Esophagus mucosa (tissue), 1 donor: ENCODE measurements around the gene BIK. TPM values are rescaled to one million over a fixed set of nuclear protein-coding genes. Genes with fewer than 3 reads are reported as not detected.
"Not testable (repeated sequence)": the region's sequence is repeated elsewhere in the genome, so short reads cannot be mapped to it uniquely, and the experiment has no call there.

Experiments used
- ATAC-seq: fragments of 200-7000 bp; cut with Tn5 transposase; one replicate; pipeline ENCODE4 v1.9.1; 2020
- total RNA-seq: library from RNA; stranded (reverse); gene quantifications from one replicate; pipeline ENCODE4 v1.2.4, GENCODE V29; 2023
- donor health status: DM: yes; HTN: yes; CAD: no.

The BIK gene
- total RNA-seq, 1 donor from 2014 or later: 22.9 TPM

DNA sequence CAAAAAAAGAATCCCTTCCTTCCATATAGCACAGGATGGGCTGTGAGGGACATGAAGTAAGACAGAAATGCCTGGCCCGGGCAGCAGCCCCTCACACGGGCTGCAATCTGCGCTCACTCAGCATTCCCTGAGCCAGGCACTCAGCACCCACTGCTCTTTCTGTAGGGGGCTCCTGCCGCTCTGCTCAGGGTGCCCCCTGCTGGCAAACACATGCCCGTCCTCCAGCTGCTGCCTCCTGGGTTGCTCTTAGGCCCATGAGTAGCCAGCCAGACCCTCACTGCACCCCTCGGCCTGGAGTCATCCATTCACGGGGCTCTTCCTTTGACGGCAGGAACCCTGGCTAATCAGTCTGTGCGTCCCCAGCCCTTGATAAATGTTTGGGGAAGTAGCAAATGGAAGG, 25.7 kb downstream of the BIK start:
- ATAC-seq: peak; percentile 36

DNA sequence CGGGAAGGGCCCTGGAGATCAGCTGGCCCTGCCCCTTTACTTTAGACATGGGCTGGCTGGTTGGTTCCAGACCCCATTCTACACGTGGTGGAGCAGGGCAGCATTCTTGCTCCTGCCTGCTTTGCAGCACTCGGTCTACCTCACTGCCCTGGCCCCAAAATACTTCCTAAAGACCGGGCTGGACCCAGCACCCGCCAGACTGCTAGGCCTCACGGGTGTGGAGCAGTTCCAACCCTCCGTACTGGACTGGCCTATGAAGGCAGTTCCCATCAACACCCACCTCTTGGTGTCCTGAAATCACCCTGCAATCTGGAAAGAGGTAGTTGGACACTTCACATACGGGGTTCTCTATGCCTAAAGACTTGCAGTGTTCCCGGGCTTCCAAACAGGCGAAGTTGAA, 26.3 kb downstream of the BIK start:
- ATAC-seq: no peak

DNA sequence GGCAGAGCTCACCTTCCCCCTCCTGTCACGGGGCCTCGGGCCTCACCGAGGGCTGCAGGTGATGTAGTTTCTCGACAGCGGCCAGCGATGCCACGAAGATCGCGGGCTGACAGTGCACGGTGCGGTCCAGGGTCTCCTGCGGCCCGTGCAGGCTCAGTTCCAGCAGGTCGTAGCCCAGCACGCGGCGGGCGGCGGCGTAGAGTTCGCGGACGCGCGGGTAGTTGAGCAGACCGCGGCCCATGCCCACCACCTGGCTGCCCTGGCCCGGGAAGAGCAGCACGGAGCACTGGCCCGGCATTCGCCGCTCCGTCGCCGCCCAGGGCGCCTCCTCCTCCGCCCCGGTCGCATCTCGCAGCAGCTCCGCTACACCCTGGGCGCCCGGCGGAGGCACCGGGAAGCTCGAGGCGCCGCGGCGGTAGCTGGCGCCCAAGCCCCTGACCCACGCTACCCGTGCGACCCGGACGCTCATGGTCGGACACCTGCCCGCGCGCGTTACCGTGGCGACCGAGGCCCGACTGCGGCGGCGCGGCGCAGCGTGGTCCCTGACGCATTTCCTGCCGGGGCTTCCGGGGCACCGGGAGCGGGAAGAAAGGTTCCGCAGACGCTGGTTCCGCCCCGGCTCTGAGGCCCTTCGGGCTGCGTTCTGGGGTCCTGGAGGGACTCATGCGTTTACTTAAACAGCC, 32.5 kb downstream of the BIK start, which contains the start of gene MCAT:
Gene MCAT (minus strand): TSS at position 519 of the 683 bp plus-strand sequence. CDS start 50 bp downstream, at position 469.
- ATAC-seq: peak; percentile 68

DNA sequence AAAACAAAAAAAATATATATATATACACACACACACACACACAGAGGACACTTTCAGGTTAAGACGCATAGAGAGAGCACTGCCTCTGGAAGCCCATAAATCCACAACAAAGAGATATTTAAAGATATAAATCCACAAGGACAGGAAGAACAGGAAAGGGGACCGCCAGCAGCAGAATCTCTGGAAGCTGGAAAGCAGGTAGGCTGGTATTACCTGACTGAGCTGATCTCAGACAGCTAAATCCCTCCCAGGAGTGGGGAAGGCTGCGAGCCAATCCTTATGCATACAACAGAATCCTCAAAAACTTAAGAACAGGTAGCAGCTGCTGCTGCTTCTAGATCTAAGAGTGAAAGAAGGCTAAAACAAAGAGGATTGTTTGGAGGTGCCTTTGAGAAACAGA, 34.4 kb downstream of the BIK start:
- peak; percentile 78 for ATAC-seq

DNA sequence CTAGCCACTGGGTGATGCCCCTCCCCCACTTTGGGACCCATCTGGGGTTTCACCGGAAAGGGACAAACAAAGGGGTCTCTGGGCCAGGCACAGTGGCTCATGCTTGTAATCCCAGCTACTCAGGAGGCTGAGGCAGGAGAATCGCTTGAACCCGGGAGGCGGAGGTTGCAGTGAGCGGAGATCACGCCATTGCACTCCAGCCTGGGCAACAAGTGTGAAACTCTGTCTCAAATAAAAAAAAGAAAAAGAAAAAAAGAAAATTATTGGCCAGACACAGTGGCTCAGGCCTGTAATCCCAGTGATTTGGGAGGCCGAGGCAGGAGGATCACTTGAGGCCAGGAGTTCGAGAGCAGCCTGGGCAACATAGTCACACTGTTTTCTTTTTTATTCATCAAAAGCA, 34.8 kb downstream of the BIK start:
- not testable (repeated sequence) for ATAC-seq

DNA sequence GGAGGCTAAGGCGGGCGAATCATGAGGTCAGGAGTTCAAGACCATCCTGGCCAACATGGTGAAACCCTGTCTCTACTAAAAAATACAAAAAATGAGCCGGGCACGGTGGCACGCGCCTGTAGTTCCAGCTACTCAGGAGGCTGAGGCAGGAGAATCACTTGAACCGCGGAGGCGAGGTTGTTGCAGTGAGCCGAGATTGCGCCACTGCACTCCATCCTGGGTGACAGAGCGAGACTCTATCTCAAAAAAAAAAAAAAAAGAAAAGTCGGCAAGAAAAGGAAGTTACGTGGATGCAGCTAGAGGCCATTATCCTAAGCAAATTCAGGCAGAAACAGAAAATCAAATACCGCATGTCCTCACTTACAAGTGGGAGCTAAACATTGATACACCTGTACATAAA, 35.8 kb downstream of the BIK start:
- ATAC-seq: not testable (repeated sequence)

DNA sequence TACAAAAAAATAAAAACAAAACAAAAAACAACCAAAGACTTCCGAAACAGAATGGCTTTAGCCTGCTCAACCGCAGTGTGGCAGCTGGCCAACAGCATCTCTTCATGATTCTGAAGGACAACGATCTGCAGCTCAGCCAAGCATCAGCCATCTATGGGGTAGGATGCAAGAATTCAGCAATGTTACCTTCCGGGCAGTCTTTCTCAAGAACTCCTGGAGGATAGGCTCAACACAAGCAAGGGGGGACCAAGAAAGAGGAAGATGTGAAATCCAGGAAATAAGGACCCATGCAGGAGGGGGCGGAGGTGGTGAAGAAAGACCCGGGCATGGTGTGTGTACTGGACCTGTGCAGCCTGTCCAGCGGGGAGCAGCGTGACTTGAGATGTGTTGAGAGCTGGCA, 37.3 kb downstream of the BIK start:
- no peak for ATAC-seq

DNA sequence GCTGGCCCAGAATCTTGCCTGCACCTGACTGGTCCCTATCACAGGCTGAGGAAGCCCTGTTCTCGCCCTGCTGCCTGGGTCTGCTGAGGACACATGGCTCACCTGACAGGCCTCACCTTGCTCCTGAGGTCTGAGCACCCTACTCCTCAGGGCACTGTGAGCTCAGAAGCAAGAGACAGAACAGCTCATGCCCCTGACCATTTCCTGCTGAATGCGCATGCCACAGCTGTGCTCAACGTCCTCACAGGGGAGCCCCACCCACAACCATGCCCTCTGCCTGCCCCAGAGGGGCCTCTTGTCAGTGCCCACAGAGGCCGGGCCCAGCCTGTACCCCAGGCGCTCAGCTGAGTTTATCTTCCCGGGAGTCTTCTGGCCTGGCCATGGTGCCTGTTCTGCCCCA, 38.0 kb downstream of the BIK start:
- peak; percentile 40 for ATAC-seq

DNA sequence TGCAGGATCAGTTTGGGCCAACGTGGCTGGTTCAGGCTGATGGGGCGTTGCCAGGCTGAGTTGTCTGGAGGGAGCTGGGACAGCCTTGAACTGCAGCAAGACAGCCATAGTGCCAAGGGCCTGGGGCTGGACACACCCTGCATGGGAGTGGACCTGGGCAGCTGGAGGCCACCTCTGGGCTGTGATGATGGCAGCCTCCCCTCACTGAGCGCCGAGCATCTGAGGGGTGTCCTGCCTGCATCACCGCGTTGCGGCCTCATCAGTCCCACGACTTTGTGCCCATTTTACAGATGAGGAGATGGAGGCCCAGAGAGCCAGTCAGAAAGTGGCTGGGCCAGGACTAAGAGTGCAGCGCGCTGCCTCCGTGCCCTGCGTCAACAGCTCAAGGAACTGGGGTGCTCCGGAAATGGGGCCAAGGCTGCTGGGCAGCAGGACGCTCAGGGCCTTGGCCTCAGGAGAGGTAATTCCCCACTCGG, 40.2 kb downstream of the BIK start:
- no peak for ATAC-seq

DNA sequence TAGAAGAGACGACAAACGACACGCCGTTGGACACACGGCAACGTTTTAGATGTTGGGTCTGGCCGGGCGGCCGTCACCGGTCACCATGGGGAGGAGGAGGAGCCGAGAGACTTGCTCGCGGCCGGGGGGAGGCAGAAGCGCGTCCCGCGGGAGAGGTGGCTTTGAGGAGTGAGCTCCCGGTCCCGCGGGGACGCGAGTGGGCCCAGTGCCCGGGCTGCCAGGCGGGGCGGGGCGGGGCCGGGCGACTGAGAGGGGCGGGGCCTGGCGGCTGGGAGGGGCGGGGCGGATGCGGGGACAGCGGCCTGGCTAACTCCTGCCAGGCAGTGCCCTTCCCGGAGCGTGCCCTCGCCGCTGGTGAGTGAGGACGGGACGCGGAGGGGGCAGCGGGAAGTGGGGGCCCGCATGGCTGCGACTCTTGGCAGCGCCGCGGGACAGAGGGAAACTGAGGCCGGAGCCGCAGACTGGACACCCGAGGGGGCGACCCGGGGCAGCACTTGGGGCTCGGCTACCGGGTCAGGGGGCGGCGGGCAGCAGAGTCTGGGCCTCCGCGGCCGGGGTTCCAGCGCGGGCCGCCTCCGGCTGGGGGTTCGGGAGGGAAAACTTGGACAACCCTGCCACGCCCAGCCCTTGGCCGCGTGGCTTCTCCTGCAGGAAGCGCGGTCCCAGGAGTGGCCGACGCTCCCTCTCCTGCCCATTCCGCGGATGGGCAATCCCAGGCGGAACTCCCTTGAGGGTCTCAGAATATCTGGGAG, 40.9 kb downstream of the BIK start, which contains the start of gene TSPO:
Gene TSPO (plus strand): TSS at position 309 of the 752 bp plus-strand sequence. CDS start 7,680 bp downstream, outside the sequence.
- ATAC-seq: peak; percentile 68

DNA sequence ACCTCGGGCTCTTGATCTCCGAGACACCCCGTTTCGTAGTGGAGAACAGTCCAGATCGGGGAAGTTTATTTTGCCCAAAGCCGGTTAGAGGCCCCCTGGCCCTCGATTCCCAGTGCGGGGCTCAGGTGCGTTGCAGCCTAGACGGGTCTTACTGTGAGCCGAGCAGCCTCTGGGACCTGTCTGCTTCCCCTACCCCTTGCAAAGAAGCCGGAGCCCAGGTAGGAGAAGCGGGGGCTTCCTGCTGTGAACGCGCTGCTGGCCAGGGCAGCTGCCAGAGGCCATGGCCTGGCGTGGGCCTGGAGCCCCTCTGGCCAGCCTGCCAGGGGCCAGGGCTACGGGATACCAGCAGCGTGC, 41.4 kb downstream of the BIK start:
- ATAC-seq: peak; percentile 4

DNA sequence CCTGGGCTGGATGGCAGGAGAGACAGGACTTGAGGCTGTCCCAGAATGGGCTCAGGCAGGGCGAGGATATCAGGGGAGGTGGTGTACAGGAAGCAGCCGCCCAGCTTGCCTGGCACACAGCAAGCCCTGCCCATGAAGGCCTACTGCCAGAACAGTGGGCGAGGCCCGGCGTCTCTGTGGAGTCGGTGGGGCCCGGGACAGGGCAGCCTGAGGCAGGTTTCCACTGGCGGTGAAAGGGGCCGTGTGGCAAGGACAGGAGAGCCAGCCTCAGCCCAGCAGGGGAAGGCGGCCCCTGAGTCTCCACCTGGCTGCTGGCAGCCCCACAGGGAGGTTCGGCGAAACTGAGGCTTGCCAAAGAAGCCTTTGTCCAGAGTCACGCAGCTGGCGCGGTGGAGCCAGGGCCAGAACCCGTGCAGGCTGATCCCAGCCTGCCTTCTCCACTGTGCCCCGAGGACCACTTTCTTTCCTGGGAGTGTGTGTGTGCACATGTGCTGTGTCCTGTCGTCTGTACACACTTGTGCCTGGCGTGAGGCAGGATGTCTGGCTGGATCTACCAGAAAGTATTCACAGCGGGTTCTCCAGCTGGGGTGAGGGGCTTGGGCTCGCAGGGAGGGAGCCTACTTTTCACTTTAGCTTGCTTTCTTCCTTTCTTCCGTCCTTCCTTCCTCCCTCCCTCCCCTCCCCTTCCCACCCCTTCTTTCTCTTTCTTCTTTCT, 42.0 kb downstream of the BIK start:
- ATAC-seq: peak; percentile 80

DNA sequence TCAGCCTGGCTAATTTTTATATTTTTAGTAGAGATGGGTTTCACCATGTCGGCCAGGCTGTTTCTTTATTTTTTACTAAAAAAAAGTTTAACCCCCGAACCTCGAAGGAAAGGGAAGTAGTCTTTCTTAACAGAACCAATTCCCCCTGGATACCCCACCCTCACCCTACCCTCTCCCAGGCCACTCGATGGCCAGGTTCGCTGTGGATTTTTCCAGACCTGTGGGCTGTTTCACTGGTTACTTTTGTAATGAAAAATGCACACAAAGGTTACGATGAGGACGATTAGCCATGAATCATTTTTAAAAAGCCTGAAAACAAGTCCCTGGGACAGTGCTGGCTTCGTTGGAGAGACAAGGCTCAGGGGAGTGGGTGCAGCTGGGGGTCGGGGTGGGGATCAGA, 43.3 kb downstream of the BIK start:
- ATAC-seq: no peak

DNA sequence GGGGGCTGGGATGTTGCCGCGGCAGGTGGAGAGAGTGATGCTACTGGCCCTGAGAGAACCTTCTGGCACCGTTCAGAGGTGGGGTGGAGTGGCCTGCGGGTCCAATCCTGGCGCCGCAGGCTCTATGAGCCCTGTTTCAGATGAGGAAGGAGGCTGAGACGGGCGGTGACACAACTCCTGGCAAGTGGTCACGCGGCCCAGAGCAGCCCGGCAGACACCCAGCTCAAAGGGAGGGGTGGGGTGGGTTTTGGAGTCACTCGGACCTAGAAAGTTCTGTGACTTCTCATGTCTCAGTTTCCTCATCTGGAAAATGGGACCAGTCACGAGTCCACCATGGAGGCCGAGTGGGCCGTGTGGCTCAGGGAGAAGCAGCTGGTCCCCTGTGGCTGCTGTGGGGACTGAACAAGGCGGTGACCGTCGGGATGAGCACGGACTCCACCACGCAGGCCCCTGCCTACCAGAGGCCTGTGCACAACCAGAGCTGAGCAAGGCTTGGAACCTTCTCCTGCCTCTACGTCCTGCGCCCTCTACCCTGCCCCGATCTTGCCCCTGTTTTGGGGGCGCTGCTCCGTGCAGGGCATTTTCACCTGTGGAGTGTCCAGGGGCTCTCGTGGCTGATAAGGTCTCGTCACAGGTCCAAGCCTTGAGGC, 44.5 kb downstream of the BIK start:
- peak; percentile 6 for ATAC-seq

DNA sequence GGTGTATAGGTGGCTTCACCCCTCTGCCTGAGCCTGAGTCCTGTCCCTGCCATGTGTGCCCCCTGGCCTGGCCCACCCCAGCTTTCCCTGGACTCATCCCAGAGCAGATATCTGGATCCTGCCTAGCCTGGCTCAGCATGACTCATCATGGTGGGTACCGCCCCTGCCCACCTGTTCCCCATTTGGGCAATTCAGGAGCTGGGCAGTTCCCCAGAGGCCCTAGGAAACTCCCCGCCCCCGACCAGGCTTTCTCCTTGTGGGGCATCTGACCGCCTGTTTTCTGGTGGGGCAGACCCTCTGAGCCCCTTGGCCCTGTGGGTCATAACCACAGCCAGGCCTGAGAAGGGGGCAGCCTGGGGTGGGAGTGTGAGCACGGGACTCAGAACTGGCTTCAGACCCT, 45.2 kb downstream of the BIK start:
- ATAC-seq: no peak

DNA sequence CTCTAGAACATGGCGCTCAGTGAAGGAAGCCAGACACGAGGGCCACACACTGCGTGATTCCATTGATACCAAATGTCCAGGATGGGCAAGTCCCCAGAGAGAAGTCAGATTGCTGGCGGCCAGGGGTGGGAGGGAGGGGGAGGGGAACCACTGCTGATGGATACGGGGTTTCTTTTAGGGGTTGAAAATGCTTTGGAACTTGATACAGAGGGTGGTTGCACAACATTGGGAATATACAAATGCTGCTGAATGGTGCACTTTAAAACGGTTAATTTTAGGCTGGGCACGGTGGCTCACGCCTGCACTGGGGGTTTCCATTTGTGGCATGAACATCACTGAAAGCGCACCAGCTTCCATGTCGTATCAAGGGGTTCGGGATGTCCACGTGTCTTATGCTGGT, 45.9 kb downstream of the BIK start:
- ATAC-seq: no peak

DNA sequence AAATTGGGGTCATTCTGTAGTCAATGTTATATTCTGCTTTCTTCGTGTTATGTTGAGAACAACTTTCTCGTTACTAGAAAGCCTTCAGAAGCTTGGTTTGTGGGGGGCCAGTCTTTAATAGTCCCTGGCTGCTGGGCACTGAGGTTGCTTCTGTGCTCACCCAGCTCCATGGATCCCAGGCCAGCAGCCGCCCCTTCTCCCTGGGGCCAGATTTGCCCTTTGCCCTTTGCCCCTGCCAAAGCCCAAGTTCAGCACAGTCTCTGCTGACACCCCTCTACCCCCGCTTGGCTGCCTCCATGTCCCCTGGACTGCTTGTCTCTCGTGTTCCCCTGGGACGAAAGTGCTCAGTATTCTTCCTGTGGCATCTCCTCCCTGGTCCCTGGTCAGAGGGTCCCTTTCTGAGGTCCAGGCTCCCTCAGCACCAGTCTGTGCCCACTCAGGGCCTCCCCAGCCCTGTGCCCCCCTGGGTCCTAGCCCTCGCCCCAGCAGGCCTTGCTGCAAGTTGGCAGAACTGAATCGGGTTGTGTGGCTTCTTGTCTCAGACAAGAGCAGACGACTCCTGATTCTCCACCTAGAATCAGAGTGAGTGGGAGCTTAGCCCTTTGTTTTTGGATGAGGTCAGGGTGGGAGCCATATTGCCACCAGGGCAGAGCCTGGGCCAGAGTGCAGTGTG, 47.5 kb downstream of the BIK start:
- no peak for ATAC-seq

DNA sequence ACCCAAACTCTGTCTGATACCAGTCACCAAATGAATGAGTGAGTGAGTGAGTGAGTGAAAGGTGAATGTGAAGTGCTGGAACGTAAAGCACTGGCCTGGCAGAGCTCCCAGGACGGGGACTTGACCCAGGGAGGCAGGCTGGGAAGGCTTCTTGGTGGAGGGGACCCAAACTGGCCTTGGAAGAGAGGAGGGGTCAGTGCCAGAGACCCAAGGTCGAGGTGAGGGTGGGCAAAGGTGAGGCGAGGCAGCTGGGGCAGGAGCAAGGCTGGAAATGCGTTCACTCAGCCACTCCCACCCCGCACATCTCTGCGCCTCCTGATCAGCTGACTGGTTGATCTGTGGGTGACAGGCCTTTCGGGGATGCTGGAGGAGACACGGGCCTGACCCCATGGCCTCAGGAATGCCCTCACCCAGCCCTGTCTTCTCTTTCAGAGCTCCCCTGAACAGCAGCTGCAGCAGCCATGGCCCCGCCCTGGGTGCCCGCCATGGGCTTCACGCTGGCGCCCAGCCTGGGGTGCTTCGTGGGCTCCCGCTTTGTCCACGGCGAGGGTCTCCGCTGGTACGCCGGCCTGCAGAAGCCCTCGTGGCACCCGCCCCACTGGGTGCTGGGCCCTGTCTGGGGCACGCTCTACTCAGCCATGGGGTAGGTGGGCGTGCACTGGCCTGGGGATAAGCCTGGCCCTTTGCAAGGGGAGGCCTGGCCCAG, 48.4 kb downstream of the BIK start:
- no peak for ATAC-seq

DNA sequence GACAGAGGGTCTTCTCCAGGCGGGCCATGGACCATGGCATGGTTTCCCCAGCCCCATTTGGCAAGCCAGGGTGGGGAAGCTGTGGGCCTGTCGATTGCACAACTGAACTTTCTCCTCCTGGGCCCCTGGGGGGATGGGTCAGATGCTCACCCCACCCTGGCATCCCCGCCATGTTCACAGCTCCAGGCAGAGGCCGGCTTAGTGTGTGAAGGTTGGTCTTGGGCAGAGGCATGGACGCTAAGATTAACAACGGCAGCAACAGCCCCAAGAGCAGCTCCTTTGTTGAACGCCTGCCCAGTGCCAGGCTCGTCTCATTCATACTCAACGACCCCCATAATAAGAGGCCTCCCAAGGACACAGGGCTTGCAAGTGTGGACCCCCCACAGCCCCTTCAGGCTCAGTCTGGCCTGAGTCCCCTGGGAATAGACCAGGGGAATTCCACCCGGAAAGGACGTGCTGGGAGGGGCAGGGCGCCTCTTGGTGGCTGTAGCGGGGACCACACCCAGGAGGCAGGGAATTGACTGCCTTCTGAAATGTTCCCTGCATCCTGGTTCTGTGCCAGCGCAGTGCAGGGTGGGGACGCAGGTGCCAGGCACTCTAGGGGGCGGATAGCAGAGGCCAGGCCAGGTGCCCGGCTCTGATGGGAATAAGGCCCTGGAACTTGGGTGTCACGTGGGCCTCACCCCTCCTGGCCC, 49.1 kb downstream of the BIK start:
- ATAC-seq: peak; percentile 23

DNA sequence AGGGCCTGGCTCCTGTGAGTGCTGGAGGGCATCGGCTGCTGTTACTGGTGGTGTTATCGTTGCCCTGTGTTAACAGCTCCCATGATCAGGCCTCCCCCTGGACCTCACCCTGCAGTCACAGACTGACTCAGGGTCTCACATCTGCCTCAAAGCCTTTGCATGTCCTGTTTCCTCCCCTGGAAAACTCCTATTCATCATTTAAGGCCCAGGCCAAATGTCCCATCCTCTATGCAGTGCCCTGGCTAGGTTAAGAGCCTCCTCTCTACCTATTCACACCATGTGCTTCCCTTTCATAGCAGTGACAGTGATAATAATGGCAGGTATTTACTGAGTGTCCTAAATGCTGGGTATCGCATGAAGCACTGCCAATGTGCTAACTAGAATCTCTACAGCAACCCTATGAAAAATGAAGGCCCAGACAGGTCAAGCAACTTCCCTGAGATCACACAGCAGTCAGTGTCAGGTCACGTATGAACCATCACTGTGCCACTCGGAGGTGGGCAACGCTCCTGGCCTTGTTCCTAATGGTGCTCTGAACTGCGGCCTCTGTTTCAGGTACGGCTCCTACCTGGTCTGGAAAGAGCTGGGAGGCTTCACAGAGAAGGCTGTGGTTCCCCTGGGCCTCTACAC, 50.1 kb downstream of the BIK start:
- no peak for ATAC-seq
